ENCODE data around the gene ATP2A2.

DNA sequence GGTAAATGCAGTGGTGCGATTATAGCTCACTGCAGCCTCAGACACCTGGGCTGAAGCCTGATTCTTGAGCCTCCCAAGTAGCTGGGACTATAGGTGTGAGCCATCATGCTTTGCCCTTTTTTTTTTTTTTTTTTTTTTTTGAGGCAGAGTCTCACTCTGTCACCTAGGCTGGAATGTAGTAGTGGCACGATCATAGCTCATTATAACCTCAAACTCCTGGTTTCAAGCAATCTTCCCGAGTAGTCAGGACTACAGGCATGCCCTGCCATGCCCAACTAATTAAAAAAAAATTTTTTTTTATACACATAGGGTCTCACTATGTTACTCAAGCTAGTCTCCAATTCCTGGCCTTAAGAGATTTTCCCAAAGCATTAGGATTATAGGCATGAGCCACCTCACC lies 6.9 kb downstream of the ATP2A2 start:
- TF ChIP-seq, protein P1, sequence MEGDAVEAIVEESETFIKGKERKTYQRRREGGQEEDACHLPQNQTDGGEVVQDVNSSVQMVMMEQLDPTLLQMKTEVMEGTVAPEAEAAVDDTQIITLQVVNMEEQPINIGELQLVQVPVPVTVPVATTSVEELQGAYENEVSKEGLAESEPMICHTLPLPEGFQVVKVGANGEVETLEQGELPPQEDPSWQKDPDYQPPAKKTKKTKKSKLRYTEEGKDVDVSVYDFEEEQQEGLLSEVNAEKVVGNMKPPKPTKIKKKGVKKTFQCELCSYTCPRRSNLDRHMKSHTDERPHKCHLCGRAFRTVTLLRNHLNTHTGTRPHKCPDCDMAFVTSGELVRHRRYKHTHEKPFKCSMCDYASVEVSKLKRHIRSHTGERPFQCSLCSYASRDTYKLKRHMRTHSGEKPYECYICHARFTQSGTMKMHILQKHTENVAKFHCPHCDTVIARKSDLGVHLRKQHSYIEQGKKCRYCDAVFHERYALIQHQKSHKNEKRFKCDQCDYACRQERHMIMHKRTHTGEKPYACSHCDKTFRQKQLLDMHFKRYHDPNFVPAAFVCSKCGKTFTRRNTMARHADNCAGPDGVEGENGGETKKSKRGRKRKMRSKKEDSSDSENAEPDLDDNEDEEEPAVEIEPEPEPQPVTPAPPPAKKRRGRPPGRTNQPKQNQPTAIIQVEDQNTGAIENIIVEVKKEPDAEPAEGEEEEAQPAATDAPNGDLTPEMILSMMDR (optimal IDR thresholded peaks at IDR 0.05 in 1 of 3, IDR thresholded peaks at IDR 0.05 in 1 of 3, conservative IDR thresholded peaks at IDR 0.05 in 1 of 3; ENCODE audit: extremely low read depth in 1 of 3, insufficient read depth in 2 of 3, low read length in 3 of 3): no peak
- TF ChIP-seq EZH2 (IDR thresholded peaks at IDR 0.05; ENCODE audit: low read length): no peak
